ENCODE results near the gene DUT. TPM values are rescaled to one million over a fixed set of nuclear protein-coding genes. Genes with fewer than 3 reads are reported as not detected.

Gene DUT
- total RNA-seq, 1 experiment from 2014 or later = 224 TPM

DNA sequence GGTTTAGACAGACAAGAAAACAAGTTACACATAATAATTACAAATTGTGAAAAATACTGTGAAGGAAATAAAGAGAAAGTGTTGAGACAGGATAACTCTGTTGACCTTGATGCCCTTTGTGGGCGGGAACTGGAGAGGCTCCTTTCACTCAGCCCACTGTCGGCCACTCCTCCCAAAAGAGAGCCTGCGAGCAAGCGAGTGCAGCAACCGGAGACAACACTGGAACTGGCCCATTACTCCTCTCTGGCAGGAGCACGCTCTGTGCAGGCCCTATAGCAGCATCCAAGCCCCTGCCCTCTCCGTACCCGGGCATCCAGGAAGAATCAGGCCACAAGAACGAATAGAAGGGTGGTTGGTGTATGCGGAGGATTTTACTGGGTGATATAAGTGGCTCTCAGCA is 16.2 kb upstream of the DUT start:
- ChIA-PET CTCF (no interaction called here), POLR2A (ENCODE audit: low non-redundant PET) (no interaction called here)
- no TSS peak for BruUV-seq (replicated peaks)

DNA sequence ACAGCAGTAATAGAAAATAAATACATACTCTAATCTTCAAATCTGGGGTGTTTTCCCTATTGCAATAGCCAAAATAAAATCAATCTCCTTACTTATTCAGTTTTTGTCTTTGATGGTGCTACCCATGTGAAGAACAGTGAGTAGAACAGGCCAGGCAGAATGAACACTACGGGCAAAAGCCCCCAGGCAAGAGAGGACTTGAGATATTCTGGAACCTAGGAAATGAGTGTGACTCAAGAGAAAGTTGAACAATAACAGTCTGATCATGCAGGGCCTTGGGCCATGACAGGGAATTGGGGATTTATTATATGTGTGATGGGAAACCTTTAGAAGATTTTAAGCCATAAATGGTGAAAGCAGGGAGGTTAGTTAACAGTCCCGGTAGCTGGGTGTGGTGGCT is 14.0 kb upstream of the DUT start:
- Histone ChIP-seq H3K4me3 (ENCODE audit: low read depth, low read length, poor library complexity, severe bottlenecking) (no peak overlapping the region), H3K27ac (ENCODE audit: low read depth, low read length, poor library complexity, severe bottlenecking) (no peak overlapping the region), H3K36me3 (ENCODE audit: insufficient read depth, low read length, poor library complexity, severe bottlenecking) (no peaks in the 10 kb centered on the region), H3K27me3 (replicated peaks; ENCODE audit: insufficient read depth, low read depth, low read length, poor library complexity) (no peaks in the 10 kb centered on the region), H3K4me1 (ENCODE audit: insufficient read depth, low read length, poor library complexity, severe bottlenecking) (no peaks in the 10 kb centered on the region), H3K9me3 (ENCODE audit: low read depth, low read length, poor library complexity, severe bottlenecking) (no peaks in the 10 kb centered on the region)
- intact Hi-C loops (cut with micrococcal nuclease; ENCODE audit: unreplicated experiment) = no loop called here
- no peak for TF ChIP-seq EZH2 (IDR thresholded peaks at IDR 0.05; ENCODE audit: borderline replicate concordance, low read depth, low read length, poor library complexity, severe bottlenecking)
- TF ChIP-seq, protein P1, sequence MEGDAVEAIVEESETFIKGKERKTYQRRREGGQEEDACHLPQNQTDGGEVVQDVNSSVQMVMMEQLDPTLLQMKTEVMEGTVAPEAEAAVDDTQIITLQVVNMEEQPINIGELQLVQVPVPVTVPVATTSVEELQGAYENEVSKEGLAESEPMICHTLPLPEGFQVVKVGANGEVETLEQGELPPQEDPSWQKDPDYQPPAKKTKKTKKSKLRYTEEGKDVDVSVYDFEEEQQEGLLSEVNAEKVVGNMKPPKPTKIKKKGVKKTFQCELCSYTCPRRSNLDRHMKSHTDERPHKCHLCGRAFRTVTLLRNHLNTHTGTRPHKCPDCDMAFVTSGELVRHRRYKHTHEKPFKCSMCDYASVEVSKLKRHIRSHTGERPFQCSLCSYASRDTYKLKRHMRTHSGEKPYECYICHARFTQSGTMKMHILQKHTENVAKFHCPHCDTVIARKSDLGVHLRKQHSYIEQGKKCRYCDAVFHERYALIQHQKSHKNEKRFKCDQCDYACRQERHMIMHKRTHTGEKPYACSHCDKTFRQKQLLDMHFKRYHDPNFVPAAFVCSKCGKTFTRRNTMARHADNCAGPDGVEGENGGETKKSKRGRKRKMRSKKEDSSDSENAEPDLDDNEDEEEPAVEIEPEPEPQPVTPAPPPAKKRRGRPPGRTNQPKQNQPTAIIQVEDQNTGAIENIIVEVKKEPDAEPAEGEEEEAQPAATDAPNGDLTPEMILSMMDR (conservative IDR thresholded peaks at IDR 0.05; ENCODE audit: low read depth, low read length) = no peak
- no TSS peak for BruUV-seq (replicated peaks)
- DNase-seq (ENCODE audit: low spot score) = no peak
- ChIA-PET CTCF (no interaction called here), POLR2A (ENCODE audit: low non-redundant PET) (no interaction called here)

More for the DNA sequence above, 16.2 kb upstream of the DUT start:
- H3K36me3 ChIP-seq (ENCODE audit: insufficient read depth, low read length, poor library complexity, severe bottlenecking) = no peaks in the 10 kb centered on the region
- no peak overlapping the region for H3K4me3 ChIP-seq (ENCODE audit: low read depth, low read length, poor library complexity, severe bottlenecking)
- H3K27me3 ChIP-seq (replicated peaks; ENCODE audit: insufficient read depth, low read depth, low read length, poor library complexity) = no peaks in the 10 kb centered on the region
- no peaks in the 10 kb centered on the region for H3K9me3 ChIP-seq (ENCODE audit: low read depth, low read length, poor library complexity, severe bottlenecking)
- DNase-seq (ENCODE audit: low spot score) = no peak
- no peaks in the 10 kb centered on the region for H3K4me1 ChIP-seq (ENCODE audit: insufficient read depth, low read length, poor library complexity, severe bottlenecking)
- intact Hi-C loops (cut with micrococcal nuclease; ENCODE audit: unreplicated experiment) = no loop called here
- no peak overlapping the region for H3K27ac ChIP-seq (ENCODE audit: low read depth, low read length, poor library complexity, severe bottlenecking)
- TF ChIP-seq EZH2 (IDR thresholded peaks at IDR 0.05; ENCODE audit: borderline replicate concordance, low read depth, low read length, poor library complexity, severe bottlenecking) = no peak
- TF ChIP-seq, protein P1 (conservative IDR thresholded peaks at IDR 0.05; ENCODE audit: low read depth, low read length) = no peak

DNA sequence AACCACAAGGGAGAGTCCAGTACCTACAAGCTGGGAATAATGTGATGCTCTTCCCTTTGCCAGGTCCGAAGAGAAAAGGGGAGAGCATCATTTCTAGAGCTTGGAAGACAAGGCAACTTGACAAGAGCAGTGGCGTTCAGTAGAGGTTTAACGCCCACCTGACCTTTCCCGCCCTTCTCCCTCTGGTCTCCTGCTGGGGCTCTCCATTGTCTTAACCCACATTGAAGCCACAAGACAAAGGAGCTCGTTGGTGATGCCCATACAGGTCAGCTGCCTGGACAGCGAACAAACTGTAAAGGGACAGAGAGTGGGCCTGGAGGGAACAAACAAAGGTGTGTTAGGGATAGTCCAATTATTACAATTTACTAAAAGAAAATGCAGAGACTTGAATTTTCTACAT is 13.1 kb upstream of the DUT start:
- Histone ChIP-seq H3K9me3 (ENCODE audit: low read depth, low read length, poor library complexity, severe bottlenecking) (no peaks in the 10 kb centered on the region), H3K27me3 (replicated peaks; ENCODE audit: insufficient read depth, low read depth, low read length, poor library complexity) (no peaks in the 10 kb centered on the region), H3K36me3 (ENCODE audit: insufficient read depth, low read length, poor library complexity, severe bottlenecking) (no peaks in the 10 kb centered on the region), H3K4me1 (ENCODE audit: insufficient read depth, low read length, poor library complexity, severe bottlenecking) (no peaks in the 10 kb centered on the region), H3K4me3 (ENCODE audit: low read depth, low read length, poor library complexity, severe bottlenecking) (no peak overlapping the region), H3K27ac (ENCODE audit: low read depth, low read length, poor library complexity, severe bottlenecking) (no peak overlapping the region)
- intact Hi-C loops (cut with micrococcal nuclease; ENCODE audit: unreplicated experiment) = no loop called here
- CTCF ChIA-PET = no interaction called here
- no TSS peak for BruUV-seq (replicated peaks)
- no peak for TF ChIP-seq EZH2 (IDR thresholded peaks at IDR 0.05; ENCODE audit: borderline replicate concordance, low read depth, low read length, poor library complexity, severe bottlenecking)
- TF ChIP-seq, protein P1 (conservative IDR thresholded peaks at IDR 0.05; ENCODE audit: low read depth, low read length) = no peak
- POLR2A ChIA-PET (ENCODE audit: low non-redundant PET) = no interaction called here
- no peak for DNase-seq (ENCODE audit: low spot score)

Measured in A673 (cell line).